Measurements from ENCODE around the gene CBR3.

The CBR3 gene

DNA sequence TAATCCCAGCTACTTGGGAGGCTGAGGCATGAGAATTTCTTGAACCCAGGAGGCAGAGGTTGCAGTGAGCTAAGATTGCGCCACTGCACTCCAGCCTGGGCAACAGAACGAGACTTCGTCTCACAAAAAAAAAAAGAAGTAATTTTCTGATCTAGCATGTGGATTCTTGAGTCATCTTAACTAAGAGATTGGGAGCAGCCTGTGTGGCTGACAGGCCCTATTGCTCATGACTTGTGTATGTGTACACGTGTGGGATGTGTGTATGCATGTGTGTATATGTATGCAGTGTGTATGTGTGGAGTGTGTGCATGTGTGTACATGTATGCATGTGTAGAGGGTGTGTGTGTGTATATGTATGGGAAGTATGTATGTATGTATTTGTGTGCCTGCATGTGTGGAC lies 51.2 kb downstream of the CBR3 start:
- DNase-seq = no peak

DNA sequence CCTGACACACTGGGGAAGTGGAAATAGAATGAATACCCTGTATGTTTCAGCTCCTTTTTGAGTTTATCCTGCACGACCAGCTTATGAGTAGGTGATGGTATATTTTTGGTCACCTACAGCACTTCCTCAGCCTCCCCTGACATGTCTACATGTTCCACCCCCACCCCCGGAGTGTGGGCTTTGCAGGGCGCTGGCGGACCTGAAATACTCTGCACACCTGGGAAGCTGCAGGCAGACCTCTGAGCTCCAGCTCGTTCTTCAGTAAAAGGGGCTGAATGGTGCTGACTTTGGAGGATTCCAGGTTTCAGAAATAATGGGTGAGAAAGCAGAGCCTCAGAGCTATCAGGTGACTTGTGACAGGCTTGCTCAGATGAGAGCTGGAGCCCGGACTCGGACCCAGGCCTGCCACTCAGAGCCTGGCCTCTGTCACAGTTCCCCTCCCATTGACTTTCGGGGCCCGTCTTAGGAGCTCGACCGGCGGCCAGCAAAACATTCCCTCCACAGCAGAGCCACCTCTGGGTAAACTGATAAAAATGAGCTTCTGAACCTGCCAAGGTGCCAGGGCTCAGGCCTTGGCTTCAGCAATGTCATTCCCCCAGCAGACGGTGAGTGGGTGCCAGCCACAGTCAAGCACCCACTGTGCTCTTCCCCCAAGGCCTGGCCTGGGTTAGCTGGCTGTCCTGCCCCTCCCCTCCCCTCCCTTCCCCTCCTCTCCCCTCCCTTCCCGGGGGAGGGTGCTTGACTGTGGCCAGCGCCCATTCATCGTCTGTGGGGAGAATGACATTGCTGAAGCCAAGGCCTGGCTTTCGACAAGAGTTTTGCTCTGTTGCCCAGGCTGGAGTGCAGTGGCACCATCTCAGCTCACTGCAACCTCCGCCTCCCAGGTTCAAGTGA lies 51.9 kb downstream of the CBR3 start:
- no peak for DNase-seq

DNA sequence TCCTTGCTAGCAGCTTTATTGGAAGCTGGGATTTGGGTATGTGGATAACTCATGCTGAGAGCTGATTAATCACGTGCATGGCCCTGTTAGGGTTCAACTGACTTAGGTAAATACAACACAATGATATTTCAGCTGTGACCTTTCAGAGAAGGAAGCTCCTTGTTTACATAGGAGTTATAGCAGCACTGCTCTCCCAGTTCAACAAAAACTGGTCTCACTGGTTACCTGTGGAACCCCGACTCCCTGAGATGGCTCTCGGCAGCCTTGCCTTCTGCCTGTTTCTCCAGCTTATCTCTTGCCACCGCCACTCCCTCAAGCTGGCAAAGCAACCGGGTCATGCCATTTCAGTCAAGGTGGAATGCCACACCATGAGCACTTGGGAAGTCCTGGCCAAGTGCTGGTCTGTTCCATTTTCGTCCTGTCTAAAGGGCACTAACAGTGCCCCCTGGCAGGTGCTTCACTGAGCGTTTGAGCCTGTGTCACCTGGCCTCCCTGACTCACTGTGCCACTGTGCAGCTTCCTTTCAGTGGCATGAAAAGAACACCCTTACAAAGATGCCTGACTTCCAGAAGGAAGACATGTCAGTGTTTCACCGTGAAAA lies 53.3 kb downstream of the CBR3 start:
- no peak for DNase-seq

DNA sequence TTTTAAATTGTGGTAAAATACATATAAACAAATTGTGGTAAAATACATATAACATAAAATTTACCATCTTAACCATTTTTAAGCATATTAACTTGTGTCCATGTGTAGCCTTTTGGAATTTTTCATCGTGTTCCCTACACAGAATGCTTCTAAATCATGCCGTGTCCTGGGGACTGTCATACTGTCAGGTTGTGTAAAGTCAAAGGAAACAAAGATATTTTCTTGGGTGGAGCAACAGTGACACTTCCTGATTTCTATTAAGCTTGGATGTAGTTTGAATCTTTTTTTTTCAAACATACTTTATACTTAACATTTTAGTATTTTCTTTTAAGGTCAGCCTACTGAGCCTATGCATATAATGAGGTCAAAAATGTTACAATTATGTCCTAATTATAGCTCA lies 54.1 kb downstream of the CBR3 start:
- no peak for DNase-seq

DNA sequence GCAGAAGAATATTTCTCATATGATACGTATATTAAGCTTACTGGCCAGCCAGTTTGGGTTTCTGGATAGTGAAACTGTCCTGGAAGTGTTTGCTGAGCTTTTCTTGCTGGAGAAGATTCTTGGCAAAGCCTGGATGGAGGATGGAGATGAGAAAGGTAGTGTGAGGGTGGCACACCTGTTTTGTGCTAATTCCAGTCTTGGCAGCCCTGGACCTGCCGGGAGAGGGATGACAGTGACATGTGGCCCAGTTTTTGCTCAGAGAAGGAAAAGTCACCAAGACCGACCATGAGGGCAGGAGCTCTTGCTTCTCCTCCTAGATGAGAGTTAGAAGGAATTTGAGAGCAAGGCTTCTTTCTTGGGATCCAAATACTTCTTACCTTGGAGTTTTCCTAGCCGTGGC lies 55.9 kb downstream of the CBR3 start:
- no peak for DNase-seq

DNA sequence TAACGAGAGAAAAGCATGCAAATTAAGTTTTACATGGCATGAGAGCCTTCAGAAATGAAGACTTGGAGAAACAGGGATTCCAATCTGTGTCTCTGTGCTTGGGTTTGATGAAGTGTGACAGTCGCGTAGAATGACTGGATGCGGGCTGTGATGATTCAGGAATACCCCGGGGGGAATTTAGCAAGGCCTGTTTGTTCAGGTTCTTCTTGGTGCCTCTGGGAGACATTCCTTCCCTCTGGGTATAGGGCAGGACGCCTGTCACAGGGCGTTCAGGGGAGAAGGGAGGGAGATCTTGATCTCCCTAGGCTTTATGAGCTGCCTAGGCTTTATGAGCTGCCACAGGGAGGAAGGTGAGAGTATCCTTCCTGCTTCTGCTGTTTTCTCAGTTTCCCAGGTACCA lies 58.3 kb downstream of the CBR3 start:
- DNase-seq = no peak

DNA sequence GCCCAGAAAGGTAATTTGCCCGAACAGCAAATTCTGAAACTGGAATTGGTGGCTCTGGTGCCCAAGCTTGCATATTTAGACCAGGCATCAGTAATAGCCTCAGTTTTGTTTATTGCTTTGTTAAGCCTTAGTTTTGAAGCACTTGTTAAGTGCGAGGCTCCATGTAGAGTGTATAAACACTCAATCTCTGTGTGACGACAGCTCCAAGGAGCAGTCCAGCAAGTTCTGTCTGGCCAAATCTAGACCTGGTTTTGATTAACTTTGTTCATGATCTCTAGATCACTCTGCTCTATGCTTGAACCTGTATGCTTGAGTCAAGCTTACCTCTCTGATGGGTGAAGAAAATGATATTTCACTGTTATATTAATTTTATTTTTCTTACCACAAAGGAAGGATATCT lies 59.1 kb downstream of the CBR3 start:
- DNase-seq = no peak

DNA sequence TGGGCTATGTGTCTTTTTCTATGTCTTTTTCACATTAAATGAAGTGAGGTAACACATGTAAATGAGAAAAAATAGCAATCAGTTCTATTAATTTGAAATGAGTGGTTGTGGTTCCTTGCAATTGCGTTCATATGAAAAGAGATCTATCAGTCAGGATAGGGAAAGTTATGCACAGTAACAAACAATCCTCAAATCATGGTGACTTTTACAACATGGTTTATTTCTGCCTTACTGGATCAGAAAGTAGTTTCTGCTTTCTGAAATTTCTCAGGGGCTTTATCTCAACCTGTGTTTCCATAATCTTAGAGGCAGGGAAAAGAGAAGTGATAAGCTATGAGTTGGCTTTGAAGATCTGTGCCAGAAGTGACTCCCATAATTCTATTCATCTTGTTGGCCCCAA lies 60.7 kb downstream of the CBR3 start:
- DNase-seq = no peak
